Endothelial cell of umbilical vein (primary cell): ENCODE results near the gene CLSTN1. TPM values are rescaled to one million over a fixed set of nuclear protein-coding genes. Genes with fewer than 3 reads are reported as not detected.

Experiments
- BruUV-seq: library from RNA; stranded (reverse); fragments of 400-500 nt; replicated peaks from 2 replicates; lab custom pipeline; 2021; lab: Mats Ljungman, UMichigan
- CTCF ChIA-PET: fragments of 300-600, 350-600 bp; sonication (Branson Sonifier 250); formaldehyde crosslinking; loops from one replicate; lab custom pipeline; 2021; ENCODE audit warnings: antibody characterized with exemption, inconsistent platforms; lab: Charles Lee
- POLR2A ChIA-PET: fragments of 300-600, 350-600 bp; sonication (Branson Sonifier 250); formaldehyde crosslinking; loops from one replicate; lab custom pipeline; 2021; ENCODE audit warnings: antibody characterized with exemption, inconsistent platforms; lab: Charles Lee
- DNase-seq: peaks from one replicate; pipeline ENCODE4 v3.0.0-alpha.2; 2011; ENCODE audit warnings: low read depth, low spot score
- FAIRE-seq: peaks from 2 replicates; lab custom pipeline; 2011; peaks lifted over from hg19 to GRCh38; lab: Jason Lieb, UNC
- H2AFZ ChIP-seq: 2 replicates; pipeline ENCODE4 v1.6.0; 2012; ENCODE audit warnings: low read depth, low read length, control low read depth, inconsistent platforms
- H3K27ac ChIP-seq: 2 replicates; pipeline ENCODE4 v1.5.1; 2011; ENCODE audit warnings: low read depth, mild to moderate bottlenecking, control low read depth, low read length, moderate library complexity; ENCODE audit not compliant: insufficient read depth
- H3K27me3 ChIP-seq, 2 experiments: 2 replicates each; pipeline versions ENCODE4 v1.6.0 to v1.6.1; 2011; ENCODE audit warnings: low read length in 2 of 2, mixed read lengths in 1 of 2; ENCODE audit not compliant: control insufficient read depth in 2 of 2, insufficient read depth in 2 of 2
- H3K36me3 ChIP-seq, 2 experiments: 2 replicates in 1 of 2; 3 replicates in 1 of 2; pipeline ENCODE4 v1.5.1; 2011; ENCODE audit warnings: low read length in 2 of 2, mild to moderate bottlenecking in 1 of 2, moderate library complexity in 1 of 2; ENCODE audit not compliant: control insufficient read depth in 2 of 2, insufficient read depth in 2 of 2; ENCODE audit errors: extremely low read depth in 1 of 2
- H3K4me1 ChIP-seq: 3 replicates; pipeline ENCODE4 v1.5.1; 2011; ENCODE audit warnings: mild to moderate bottlenecking, low read length; ENCODE audit not compliant: control insufficient read depth, insufficient read depth; ENCODE audit errors: extremely low read depth
- H3K4me2 ChIP-seq: 2 replicates; pipeline ENCODE4 v1.6.1; 2011; ENCODE audit warnings: low read length, control low read depth, mixed read lengths; ENCODE audit not compliant: insufficient read depth
- H3K4me3 ChIP-seq, 3 experiments: fragments of 200-600 bp in 1 of 3; sonication (generic), shearing (Covaris generic) in 1 of 3; replicated peaks in 1 of 3; 2 replicates each; pipeline ENCODE4 v1.5.1; 2011 to 2016; ENCODE audit warnings: control low read depth in 3 of 3, low read length in 3 of 3, mild to moderate bottlenecking in 2 of 3, inconsistent platforms in 1 of 3, low read depth in 1 of 3, moderate library complexity in 1 of 3; ENCODE audit not compliant: insufficient read depth in 1 of 3
- H3K79me2 ChIP-seq: 2 replicates; pipeline ENCODE4 v1.6.0; 2012; ENCODE audit warnings: low read length, inconsistent platforms; ENCODE audit not compliant: control insufficient read depth, insufficient read depth
- H3K9ac ChIP-seq: replicated peaks from 2 replicates; pipeline ENCODE3; 2011; ENCODE audit warnings: low read length, control low read depth; ENCODE audit not compliant: insufficient read depth; ENCODE audit errors: extremely low read depth
- H3K9me1 ChIP-seq: replicated peaks from 3 replicates; pipeline ENCODE4 v1.6.0; 2011; ENCODE audit warnings: mild to moderate bottlenecking, low read length; ENCODE audit not compliant: control insufficient read depth, insufficient read depth; ENCODE audit errors: extremely low read depth
- H3K9me3 ChIP-seq: replicated peaks from 2 replicates; pipeline ENCODE4 v1.5.1; 2012; ENCODE audit warnings: low read length, inconsistent platforms; ENCODE audit not compliant: control insufficient read depth, insufficient read depth
- H4K20me1 ChIP-seq: replicated peaks from 2 replicates; pipeline ENCODE3; 2011; ENCODE audit warnings: mild to moderate bottlenecking, low read length; ENCODE audit not compliant: control insufficient read depth, insufficient read depth; ENCODE audit errors: extremely low read depth
- EZH2 ChIP-seq: IDR thresholded peaks from 2 replicates; pipeline ENCODE4 v1.6.1; 2012; ENCODE audit warnings: borderline replicate concordance, low read depth, mild to moderate bottlenecking, moderate library complexity, low read length, inconsistent platforms; ENCODE audit not compliant: severe bottlenecking
- MAX ChIP-seq: IDR thresholded peaks from 2 replicates; pipeline ENCODE4 v1.6.1; 2011; ENCODE audit not compliant: insufficient read depth, insufficient read length
- dilution Hi-C: fragments of 300-500 bp; cut with MboI; formaldehyde crosslinking; loops from one replicate; pipeline ENCODE4 v1.15.0; 2019; ENCODE audit warnings: low sequenced_read_pairs; ENCODE audit not compliant: extremely low pct_ligation_motif_present
- intact Hi-C: fragments of 100-400 bp; cut with micrococcal nuclease; formaldehyde crosslinking; loops from one replicate; pipeline ENCODE4 v1.10.0; 2022
- polyA plus RNA-seq, 4 experiments: library from polyadenylated mRNA; depleted of rRNA in 3 of 4; stranded (reverse) in 3 of 4; unstranded in 1 of 4; fragments of >200 nt; gene quantifications; 2 replicates each; pipeline versions ENCODE4 v1.2.1 to v1.2.3, GENCODE V29; 2011 to 2012; ENCODE audit warnings: missing spikeins in 1 of 4
- total RNA-seq: library from RNA; stranded (reverse); gene quantifications from 2 replicates; pipeline ENCODE4 v1.2.3, GENCODE V29; 2021
- TF ChIP-seq, protein P1 (sequence below), 2 donors: IDR thresholded peaks; 1 replicate in 1 of 2; 2 replicates in 1 of 2; pipeline ENCODE4 v1.5.1; 2011; ENCODE audit warnings: low read length in 2 of 2, mild to moderate bottlenecking in 2 of 2, moderate library complexity in 2 of 2, control low read depth in 1 of 2, inconsistent platforms in 1 of 2, low read depth in 1 of 2; ENCODE audit not compliant: insufficient read depth in 1 of 2; ENCODE audit errors: extremely low read depth in 1 of 2

The CLSTN1 gene
- total and polyA plus RNA-seq, 2 donors (not counting 3 experiments of a cell fraction or from before 2014, with no cell fraction given): 49.1 to 130 TPM

GRCh38 chr1:9720785-9721605 is 102.8 kb downstream of the CLSTN1 start:
- POLR2A ChIA-PET: no interaction called here
- Histone ChIP-seq H3K4me2 (no peak overlapping the region), H2AFZ (no peak overlapping the region), H3K9me3 (no peaks in the 10 kb centered on the region), H4K20me1 (no peaks in the 10 kb centered on the region), H3K4me3 (no peak overlapping the region), H3K27ac (no peak overlapping the region), H3K9me1 (no peaks in the 10 kb centered on the region), H3K79me2 (no peaks in the 10 kb centered on the region), H3K36me3 (no peaks in the 10 kb centered on the region), H3K27me3 (no peaks in the 10 kb centered on the region), H3K4me1 (no peaks in the 10 kb centered on the region), H3K9ac (no peak overlapping the region)
- intact Hi-C loops (loop anchor here (1.0 kb wide), 1 partner anchor 146 kb away; no protein-coding TSS in a partner anchor), dilution Hi-C loops (no loop called here)
- TF ChIP-seq EZH2 (no peak), MAX (no peak)
- TF ChIP-seq, protein P1, sequence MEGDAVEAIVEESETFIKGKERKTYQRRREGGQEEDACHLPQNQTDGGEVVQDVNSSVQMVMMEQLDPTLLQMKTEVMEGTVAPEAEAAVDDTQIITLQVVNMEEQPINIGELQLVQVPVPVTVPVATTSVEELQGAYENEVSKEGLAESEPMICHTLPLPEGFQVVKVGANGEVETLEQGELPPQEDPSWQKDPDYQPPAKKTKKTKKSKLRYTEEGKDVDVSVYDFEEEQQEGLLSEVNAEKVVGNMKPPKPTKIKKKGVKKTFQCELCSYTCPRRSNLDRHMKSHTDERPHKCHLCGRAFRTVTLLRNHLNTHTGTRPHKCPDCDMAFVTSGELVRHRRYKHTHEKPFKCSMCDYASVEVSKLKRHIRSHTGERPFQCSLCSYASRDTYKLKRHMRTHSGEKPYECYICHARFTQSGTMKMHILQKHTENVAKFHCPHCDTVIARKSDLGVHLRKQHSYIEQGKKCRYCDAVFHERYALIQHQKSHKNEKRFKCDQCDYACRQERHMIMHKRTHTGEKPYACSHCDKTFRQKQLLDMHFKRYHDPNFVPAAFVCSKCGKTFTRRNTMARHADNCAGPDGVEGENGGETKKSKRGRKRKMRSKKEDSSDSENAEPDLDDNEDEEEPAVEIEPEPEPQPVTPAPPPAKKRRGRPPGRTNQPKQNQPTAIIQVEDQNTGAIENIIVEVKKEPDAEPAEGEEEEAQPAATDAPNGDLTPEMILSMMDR (IDR thresholded peaks at IDR 0.05; ENCODE audit: extremely low read depth in 1 of 2, insufficient read depth in 1 of 2, low read depth in 1 of 2, low read length in 2 of 2): no peak
- DNase-seq: no peak
- CTCF ChIA-PET: interaction anchor here (0.5 to 4.2 kb wide), 16 partner anchors 9 to 193 kb away, joined by 3 to 35 read pairs (median 6); no protein-coding TSS in a partner anchor
- no peak for FAIRE-seq
- no TSS peak for BruUV-seq
